Activated naive CD8-positive, alpha-beta T cell treated with anti-CD3 and anti-CD28 coated beads for 36 hours (primary cell): ENCODE results near the gene CCL2. TPM values are rescaled to one million over a fixed set of nuclear protein-coding genes. Genes with fewer than 3 reads are reported as not detected.

Experiments
- DNase-seq: peaks from one replicate; pipeline ENCODE4 v3.0.0; 2021
- H3K27ac Mint-ChIP-seq: one replicate; pipeline ENCODE4 v1.8.0; 2022; ENCODE audit warnings: mild to moderate bottlenecking, moderate library complexity, mixed read lengths
- H3K27me3 Mint-ChIP-seq: one replicate; pipeline ENCODE4 v1.8.0; 2022; ENCODE audit warnings: mild to moderate bottlenecking, mixed read lengths
- H3K36me3 Mint-ChIP-seq: one replicate; pipeline ENCODE4 v1.8.0; 2021; ENCODE audit warnings: mild to moderate bottlenecking, mixed read lengths
- H3K4me1 Mint-ChIP-seq: one replicate; pipeline ENCODE4 v1.8.0; 2021; ENCODE audit warnings: mixed read lengths
- H3K4me3 Mint-ChIP-seq: one replicate; pipeline ENCODE4 v1.8.0; 2022; ENCODE audit warnings: mild to moderate bottlenecking, moderate library complexity, mixed read lengths
- H3K9me3 Mint-ChIP-seq: one replicate; pipeline ENCODE4 v1.8.0; 2022; ENCODE audit warnings: mixed read lengths
- total RNA-seq, 2 experiments: library from RNA; stranded (reverse); gene quantifications; one replicate each; pipeline ENCODE4 v1.2.3, GENCODE V29; 2021

The CCL2 gene
- total RNA-seq, 2 experiments from 2014 or later: not detected

DNA sequence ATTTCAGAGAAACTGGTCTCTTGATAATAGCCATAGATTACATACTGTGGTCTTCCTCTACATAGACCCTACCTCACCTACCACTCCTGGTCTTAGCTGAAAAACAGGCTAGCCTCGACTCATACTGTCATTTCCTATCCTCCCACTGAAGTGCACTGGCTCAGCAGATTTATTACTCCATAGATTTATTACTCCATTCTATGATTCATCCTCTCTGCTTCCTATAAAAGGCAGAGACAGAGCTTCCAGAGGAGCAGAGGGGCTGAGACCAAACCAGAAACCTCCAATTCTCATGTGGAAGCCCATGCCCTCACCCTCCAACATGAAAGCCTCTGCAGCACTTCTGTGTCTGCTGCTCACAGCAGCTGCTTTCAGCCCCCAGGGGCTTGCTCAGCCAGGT lies 14.9 kb downstream of the CCL2 start, which contains the start of gene CCL7:
Gene CCL7 (plus strand): TSS at position 253 of the 400 bp plus-strand sequence. CDS start 70 bp downstream, at position 323.
- H3K36me3 Mint-ChIP-seq: no peaks in the 10 kb centered on the region
- no peaks in the 10 kb centered on the region for H3K4me1 Mint-ChIP-seq
- peaks cover 44% of the 10 kb centered on the region for H3K27me3 Mint-ChIP-seq
- no peak for DNase-seq
- no peak within 1 kb of the TSS for H3K27ac Mint-ChIP-seq
- H3K9me3 Mint-ChIP-seq: no peaks in the 10 kb centered on the region
- H3K4me3 Mint-ChIP-seq: no peak within 1 kb of the TSS

DNA sequence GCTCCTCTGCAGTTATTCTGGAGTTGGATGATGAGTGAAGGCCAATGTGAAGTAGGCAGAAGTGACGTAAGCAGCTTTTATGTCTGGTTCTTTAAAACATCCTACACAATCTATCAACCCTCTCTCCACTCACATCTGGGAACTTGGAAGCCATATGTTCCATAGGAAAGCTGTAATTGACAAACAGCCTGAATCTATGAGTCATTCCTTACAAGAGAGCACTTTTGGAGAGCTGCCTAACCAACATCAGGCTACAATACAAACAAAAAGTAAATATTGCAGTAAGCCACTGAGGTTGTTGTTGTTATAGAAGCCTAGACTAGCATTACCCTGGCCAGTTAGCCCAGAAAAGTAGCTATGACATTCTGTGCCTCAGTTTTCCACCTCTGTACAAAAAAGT lies 20.8 kb downstream of the CCL2 start:
- DNase-seq: no peak
- H3K27ac Mint-ChIP-seq: no peak overlapping the region
- no peaks in the 10 kb centered on the region for H3K9me3 Mint-ChIP-seq
- H3K4me1 Mint-ChIP-seq: no peaks in the 10 kb centered on the region
- H3K36me3 Mint-ChIP-seq: no peaks in the 10 kb centered on the region
- peaks cover 60% of the 10 kb centered on the region for H3K27me3 Mint-ChIP-seq
- no peak overlapping the region for H3K4me3 Mint-ChIP-seq

DNA sequence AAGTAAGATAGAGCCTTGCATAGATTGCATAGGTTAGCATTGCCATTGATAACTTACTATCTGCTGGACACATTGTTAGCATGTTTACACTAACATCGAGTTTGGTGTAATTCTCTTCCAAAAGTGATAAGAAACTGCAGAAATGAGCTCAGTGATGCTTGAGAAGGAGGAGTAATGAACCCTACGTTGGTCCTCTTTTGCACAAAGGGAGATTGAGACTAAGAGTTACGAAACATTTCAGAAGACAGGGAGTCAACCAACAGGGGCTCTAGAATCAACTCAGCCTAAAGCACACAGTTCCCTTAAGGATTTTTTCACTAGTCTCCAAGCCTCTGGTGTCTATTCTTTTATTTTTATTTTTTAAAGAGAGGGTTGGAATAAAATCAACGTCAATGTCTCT lies 21.7 kb downstream of the CCL2 start:
- no peak for DNase-seq
- Mint-ChIP-seq H3K27me3 (peaks cover 61% of the 10 kb centered on the region), H3K4me1 (no peaks in the 10 kb centered on the region), H3K9me3 (no peaks in the 10 kb centered on the region), H3K4me3 (no peak overlapping the region), H3K27ac (no peak overlapping the region), H3K36me3 (no peaks in the 10 kb centered on the region)

DNA sequence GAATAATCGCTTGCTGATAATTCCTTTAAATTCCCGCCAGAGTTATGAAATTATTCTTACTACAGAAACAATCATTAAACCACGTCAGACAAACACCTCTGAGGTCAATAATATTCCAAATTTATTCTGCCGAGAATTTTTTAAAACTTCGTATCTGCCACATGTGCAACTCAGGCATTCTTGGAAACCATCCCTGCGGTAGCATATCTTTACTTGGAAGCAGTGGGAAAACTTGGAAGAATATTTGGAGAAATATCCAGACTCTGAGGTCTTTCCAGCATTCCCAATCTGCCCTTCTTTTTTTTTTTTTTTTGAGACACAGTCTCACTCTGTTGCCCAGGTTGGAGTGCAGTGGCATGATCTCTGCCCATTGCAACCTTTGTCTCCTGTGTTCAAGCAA lies 28.5 kb downstream of the CCL2 start:
- Mint-ChIP-seq H3K4me1 (no peaks in the 10 kb centered on the region), H3K36me3 (no peaks in the 10 kb centered on the region), H3K27ac (no peak overlapping the region), H3K4me3 (no peak overlapping the region), H3K9me3 (no peaks in the 10 kb centered on the region), H3K27me3 (peaks cover 35% of the 10 kb centered on the region)
- DNase-seq: no peak

DNA sequence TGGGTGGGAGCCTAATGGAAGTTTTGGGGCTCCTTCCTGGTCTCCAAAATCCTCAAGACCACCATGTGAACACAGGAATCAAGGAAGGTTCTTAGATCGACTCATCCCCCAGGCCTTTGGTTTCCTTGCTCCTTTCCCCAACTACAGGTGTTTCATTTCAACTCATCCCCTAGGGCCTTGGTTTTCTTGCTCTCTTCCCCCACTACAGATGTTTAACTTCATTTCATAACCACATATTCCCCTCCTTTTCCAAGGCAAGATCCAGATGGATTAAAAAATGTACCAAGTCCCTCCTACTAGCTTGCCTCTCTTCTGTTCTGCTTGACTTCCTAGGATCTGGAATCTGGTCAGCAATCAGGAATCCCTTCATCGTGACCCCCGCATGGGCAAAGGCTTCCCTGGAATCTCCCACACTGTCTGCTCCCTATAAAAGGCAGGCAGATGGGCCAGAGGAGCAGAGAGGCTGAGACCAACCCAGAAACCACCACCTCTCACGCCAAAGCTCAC lies 30.3 kb downstream of the CCL2 start, which contains the start of gene CCL11:
Gene CCL11 (plus strand): TSS at position 457 of the 507 bp plus-strand sequence. CDS start 67 bp downstream, outside the sequence.
- Mint-ChIP-seq H3K27me3 (peaks cover 23% of the 10 kb centered on the region), H3K27ac (no peak within 1 kb of the TSS), H3K4me3 (no peak within 1 kb of the TSS), H3K36me3 (no peaks in the 10 kb centered on the region), H3K4me1 (no peaks in the 10 kb centered on the region), H3K9me3 (no peaks in the 10 kb centered on the region)
- no peak for DNase-seq

DNA sequence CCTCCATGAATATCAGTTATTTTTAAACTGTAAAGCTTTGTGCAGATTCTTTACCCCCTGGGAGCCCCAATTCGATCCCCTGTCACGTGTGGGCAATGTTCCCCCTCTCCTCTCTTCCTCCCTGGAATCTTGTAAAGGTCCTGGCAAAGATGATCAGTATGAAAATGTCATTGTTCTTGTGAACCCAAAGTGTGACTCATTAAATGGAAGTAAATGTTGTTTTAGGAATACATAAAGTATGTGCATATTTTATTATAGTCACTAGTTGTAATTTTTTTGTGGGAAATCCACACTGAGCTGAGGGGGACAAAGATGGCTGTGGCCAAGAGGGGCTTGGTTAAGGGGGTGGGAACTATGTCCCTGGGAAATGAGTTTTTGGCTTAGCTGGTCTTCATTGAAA lies 32.8 kb downstream of the CCL2 start:
- H3K27ac Mint-ChIP-seq: no peak overlapping the region
- no peaks in the 10 kb centered on the region for H3K9me3 Mint-ChIP-seq
- H3K36me3 Mint-ChIP-seq: no peaks in the 10 kb centered on the region
- H3K4me3 Mint-ChIP-seq: no peak overlapping the region
- H3K4me1 Mint-ChIP-seq: no peaks in the 10 kb centered on the region
- H3K27me3 Mint-ChIP-seq: peaks cover 8% of the 10 kb centered on the region
- no peak for DNase-seq

DNA sequence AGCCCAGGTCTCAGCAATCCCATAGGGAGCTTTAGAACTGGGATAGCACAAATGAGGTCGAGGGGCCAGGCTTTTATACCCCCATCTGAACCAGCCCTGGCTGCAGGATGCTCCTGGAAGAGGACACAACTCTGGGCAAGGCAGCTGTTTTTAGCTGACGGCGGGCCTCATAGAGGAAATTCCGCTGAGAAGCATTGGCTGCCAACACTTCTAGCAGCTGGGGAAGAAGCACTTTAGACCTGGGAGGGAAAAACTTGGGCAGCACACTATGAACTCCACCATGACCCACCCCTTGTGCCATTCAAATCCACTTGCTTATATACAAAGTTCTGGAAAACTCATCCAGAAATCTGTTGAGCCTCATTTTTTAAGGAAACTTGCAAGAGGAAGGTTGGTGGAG lies 35.5 kb downstream of the CCL2 start:
- Mint-ChIP-seq H3K27me3 (peaks cover 5% of the 10 kb centered on the region), H3K27ac (no peak overlapping the region), H3K36me3 (no peaks in the 10 kb centered on the region), H3K4me3 (no peak overlapping the region), H3K4me1 (no peaks in the 10 kb centered on the region), H3K9me3 (no peaks in the 10 kb centered on the region)
- DNase-seq: no peak

DNA sequence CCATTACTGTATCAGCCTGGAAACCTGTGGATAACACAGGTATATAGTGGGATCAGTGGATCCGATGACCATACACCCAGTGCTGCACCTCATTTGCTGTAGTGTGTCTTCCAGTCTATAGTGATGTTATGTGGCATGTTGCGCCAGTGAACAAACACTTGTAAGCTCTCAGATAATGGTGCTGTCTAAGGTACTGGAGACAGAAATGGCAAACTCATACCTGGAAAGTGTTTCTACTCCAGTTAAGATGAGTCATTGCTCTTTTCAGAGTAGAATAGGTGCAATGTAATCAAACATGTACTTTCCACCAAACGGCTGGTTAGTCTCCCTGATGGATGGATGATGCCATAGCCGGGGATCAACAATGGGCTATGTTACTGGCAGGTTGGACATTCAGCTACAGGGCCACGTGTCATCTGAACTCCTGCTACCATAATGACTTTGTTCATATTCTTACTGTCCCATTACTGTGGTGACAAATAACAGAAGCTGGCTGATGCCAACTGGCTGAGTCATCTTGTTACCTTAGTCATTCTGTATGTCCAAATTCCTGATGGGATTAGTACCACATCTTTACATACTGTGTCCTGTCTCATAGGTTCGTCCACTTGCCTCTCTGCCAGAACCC lies 36.8 kb downstream of the CCL2 start:
- Mint-ChIP-seq H3K27me3 (no peaks in the 10 kb centered on the region), H3K36me3 (no peaks in the 10 kb centered on the region), H3K4me3 (no peak overlapping the region), H3K9me3 (no peaks in the 10 kb centered on the region), H3K27ac (no peak overlapping the region), H3K4me1 (no peaks in the 10 kb centered on the region)
- DNase-seq: no peak

DNA sequence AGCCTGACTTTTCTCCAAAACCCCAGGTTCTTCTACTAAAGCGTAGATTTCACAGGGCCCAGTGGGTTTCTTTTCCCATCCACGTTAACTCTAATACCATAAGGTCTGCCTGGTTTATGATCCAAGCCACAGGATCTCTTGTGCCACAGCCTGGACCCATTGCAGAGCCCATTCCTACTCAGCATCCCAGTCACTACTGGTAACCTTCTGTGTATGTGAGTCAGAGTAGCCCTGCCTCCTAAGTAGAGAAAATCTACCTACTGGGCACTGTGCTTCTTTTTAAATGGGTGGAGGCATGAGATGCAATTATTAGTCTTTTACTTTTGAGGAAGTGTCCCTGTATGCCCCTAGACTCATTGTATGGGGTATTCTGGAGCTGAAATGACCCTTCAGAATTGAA lies 43.9 kb downstream of the CCL2 start:
- no peak for DNase-seq
- H3K27ac Mint-ChIP-seq: no peak overlapping the region
- no peaks in the 10 kb centered on the region for H3K9me3 Mint-ChIP-seq
- H3K27me3 Mint-ChIP-seq: peaks cover 25% of the 10 kb centered on the region
- no peaks in the 10 kb centered on the region for H3K36me3 Mint-ChIP-seq
- H3K4me1 Mint-ChIP-seq: peaks cover 2% of the 10 kb centered on the region
- H3K4me3 Mint-ChIP-seq: no peak overlapping the region

DNA sequence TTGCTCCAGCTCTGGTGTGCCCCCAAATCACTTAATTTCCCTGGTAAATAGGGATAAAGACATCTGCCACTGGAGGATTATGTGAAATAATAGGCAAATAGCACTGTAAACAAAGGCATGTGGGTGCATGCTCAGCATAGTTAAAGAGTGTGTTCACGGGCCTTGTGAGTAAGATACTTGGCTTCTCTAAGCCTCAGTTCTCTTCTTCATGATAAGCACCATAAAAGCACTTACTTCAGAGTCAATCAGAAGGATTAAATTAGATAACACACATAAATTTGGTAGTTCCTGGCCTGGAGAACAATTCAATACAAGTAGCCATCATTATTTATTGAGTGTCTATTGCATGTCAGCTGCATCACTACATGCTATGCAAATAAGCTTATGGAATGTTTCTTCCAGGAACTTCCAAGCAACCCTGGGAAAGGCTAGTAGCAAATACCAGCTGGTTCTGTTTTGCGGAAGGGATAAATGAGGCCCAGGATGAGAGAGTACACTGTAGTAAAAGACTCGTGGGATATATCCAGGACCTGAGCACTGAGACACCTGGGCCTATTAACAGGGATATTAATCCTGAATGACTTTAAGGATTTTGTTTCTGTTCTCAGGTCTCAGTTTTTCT lies 45.0 kb downstream of the CCL2 start:
- no peaks in the 10 kb centered on the region for H3K36me3 Mint-ChIP-seq

DNA sequence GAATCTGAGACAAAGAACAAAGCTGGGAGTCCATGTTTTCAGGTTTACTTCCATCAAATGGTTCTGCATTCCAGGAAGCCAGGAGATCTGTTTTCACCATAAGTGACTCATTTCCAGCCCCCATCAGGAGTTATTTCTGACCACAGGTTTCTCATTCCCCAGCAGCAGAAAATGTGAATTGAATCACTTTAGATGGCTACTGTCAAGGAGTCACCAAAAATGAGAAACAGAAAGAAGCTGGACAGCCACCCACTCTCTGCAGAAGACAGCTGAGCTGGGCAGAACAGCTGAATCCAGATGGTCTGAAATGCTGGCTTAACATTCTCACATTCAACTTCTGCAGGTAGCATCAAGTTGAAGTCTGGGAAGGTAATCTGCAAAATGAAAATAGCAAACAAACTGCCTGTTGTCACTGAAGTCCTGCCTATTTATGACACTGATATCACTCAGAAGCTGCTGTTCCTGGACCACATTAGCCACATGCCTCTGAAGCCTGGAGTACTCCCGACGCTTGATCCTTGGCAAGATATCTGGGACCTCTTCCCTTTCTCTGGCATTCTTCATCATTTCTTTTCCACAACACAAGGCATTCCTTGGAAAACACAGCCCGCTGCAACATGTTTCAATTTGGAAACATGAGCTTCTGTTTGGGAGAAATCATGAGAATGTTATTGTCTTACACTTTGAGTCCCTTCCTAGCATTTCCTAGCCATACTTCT lies 45.7 kb downstream of the CCL2 start:
- H3K4me1 Mint-ChIP-seq: peaks cover 2% of the 10 kb centered on the region

More for the DNA sequence above, 45.0 kb downstream of the CCL2 start:
- Mint-ChIP-seq H3K9me3 (no peaks in the 10 kb centered on the region), H3K27ac (no peak overlapping the region), H3K27me3 (peaks cover 25% of the 10 kb centered on the region), H3K4me1 (peaks cover 2% of the 10 kb centered on the region), H3K4me3 (no peak overlapping the region)
- DNase-seq: no peak

DNA sequence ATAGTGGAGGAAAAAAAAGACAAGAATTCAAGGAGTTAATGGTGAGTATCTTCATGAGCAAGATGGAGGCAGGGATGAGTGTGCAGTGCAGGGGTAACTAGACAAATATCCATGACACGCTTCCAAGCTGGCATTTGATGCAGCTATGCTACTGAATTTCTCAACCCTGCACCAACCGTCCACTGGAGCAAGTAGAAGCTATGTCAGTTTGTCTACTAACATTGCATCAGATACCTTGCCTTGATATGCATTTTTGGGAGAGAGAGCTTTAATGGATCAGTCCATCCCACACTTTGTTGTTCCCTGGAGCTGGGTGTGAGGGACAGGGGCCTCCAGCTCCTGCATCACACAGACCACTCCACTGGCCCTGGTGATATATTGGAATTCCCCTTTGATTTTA lies 46.9 kb downstream of the CCL2 start:
- H3K27me3 Mint-ChIP-seq: peaks cover 25% of the 10 kb centered on the region
- H3K27ac Mint-ChIP-seq: no peak overlapping the region
- no peaks in the 10 kb centered on the region for H3K36me3 Mint-ChIP-seq
- H3K4me3 Mint-ChIP-seq: no peak overlapping the region
- no peaks in the 10 kb centered on the region for H3K9me3 Mint-ChIP-seq
- no peak for DNase-seq
- peaks cover 4% of the 10 kb centered on the region for H3K4me1 Mint-ChIP-seq

More for the DNA sequence above, 45.7 kb downstream of the CCL2 start:
- DNase-seq: no peak
- Mint-ChIP-seq H3K4me3 (no peak overlapping the region), H3K27me3 (peaks cover 25% of the 10 kb centered on the region), H3K9me3 (no peaks in the 10 kb centered on the region), H3K27ac (no peak overlapping the region), H3K36me3 (no peaks in the 10 kb centered on the region)

DNA sequence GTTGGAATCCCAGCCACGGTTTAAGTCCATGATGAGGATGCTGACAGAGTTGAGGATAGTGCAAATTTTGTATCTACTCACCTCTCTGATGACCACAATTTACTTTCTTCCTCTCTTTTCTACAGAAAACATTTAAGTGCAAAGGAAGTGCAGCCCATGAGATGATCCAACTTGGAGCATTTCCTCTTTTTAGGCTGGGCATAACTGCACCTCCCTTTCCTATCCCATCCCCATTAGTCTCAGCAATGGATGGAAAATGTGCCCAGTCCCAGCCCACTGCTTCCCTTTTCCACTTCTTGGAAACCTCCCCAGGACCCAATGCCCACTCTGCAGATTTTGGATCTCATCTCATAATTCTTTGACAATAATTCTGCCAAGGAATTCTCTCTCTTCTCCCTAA lies 47.6 kb downstream of the CCL2 start:
- H3K4me1 Mint-ChIP-seq: peaks cover 10% of the 10 kb centered on the region
- no peak overlapping the region for H3K27ac Mint-ChIP-seq
- peaks cover 25% of the 10 kb centered on the region for H3K27me3 Mint-ChIP-seq

DNA sequence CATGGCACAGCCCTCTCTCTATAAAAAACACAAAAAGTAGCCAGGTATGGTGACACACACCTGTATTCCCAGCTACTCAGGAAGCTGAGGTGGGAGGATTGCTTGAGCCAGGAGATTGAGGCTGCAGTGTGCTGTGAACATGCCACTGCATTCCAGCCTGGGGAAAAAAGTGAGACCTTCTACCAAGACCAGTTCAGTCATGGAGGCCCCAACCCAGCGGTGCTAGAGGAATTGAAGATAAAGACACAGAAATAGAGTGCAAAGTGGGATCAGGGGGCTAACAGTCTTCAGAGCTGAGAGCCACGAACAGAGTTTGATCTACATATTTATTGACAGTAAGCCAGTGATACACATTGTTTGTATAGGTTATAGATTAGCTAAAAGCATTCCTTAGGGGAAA lies 48.5 kb downstream of the CCL2 start:
- H3K36me3 Mint-ChIP-seq: no peaks in the 10 kb centered on the region
- H3K27me3 Mint-ChIP-seq: peaks cover 20% of the 10 kb centered on the region
- no peak overlapping the region for H3K27ac Mint-ChIP-seq
- H3K4me1 Mint-ChIP-seq: peaks cover 10% of the 10 kb centered on the region
- DNase-seq: no peak
- no peak overlapping the region for H3K4me3 Mint-ChIP-seq
- H3K9me3 Mint-ChIP-seq: no peaks in the 10 kb centered on the region

More for the DNA sequence above, 47.6 kb downstream of the CCL2 start:
- no peak for DNase-seq
- Mint-ChIP-seq H3K36me3 (no peaks in the 10 kb centered on the region), H3K9me3 (no peaks in the 10 kb centered on the region), H3K4me3 (no peak overlapping the region)

DNA sequence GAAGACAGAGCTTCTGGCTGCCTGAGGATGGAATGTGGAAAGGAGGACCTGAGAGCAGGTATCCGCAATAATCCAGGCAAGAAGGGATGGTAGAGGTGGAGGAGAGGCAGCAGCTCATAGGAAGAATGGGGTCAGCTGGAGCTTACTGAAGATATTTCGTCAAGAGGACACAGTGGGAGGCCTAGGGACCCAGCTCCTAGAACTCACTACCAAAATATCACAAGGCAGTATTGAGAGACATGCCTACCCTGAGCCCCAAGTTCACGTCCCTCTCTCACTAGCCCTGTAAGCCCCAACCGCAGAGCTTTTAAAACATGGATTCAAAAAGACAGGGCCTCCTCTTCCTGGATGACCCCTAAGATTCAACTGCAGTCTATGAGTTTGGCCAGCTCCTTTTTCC lies 50.0 kb downstream of the CCL2 start:
- H3K4me3 Mint-ChIP-seq: no peak overlapping the region
- H3K9me3 Mint-ChIP-seq: no peaks in the 10 kb centered on the region
- no peak for DNase-seq
- H3K27ac Mint-ChIP-seq: no peak overlapping the region
- H3K36me3 Mint-ChIP-seq: no peaks in the 10 kb centered on the region
- H3K4me1 Mint-ChIP-seq: peaks cover 10% of the 10 kb centered on the region
- peaks cover 5% of the 10 kb centered on the region for H3K27me3 Mint-ChIP-seq
